K562 (cell line): ENCODE measurements around the gene MDH2. TPM values are rescaled to one million over a fixed set of nuclear protein-coding genes. Genes with fewer than 3 reads are reported as not detected.

ENCODE experiments used
- ASH1L ChIP-seq: fragments of 450-650 bp; IDR thresholded peaks from 2 replicates; pipeline ENCODE4 v1.6.1; 2018; ENCODE audit warnings: borderline replicate concordance, mild to moderate bottlenecking, low read depth; ENCODE audit not compliant: partially characterized antibody
- ATF1 ChIP-seq, 2 experiments: fragments of 450-650 bp in 1 of 2; IDR thresholded peaks; 2 replicates each; pipeline ENCODE4 v1.6.1; 2016; ENCODE audit warnings: missing compliant biosample characterization in 1 of 2, missing genetic modification characterization in 1 of 2
- EWSR1 ChIP-seq: fragments of 450-650 bp; IDR thresholded peaks from 2 replicates; pipeline ENCODE4 v1.6.1; 2018; ENCODE audit warnings: borderline replicate concordance, mild to moderate bottlenecking, low read depth, moderate library complexity; ENCODE audit not compliant: partially characterized antibody
- FOXA3 ChIP-seq, 2 experiments: fragments of 450-650 bp in 1 of 2; sonication (generic) in 1 of 2; formaldehyde crosslinking; IDR thresholded peaks in 1 of 2; conservative IDR thresholded peaks in 1 of 2; 2 replicates each; pipeline versions ENCODE4 v1.4.0 to v1.8.0; 2020 to 2022; ENCODE audit warnings: mild to moderate bottlenecking in 2 of 2, missing genetic modification reagents in 1 of 2
- HNRNPL ChIP-seq: fragments of 200-400 bp; formaldehyde crosslinking; IDR thresholded peaks from 2 replicates; pipeline ENCODE4 v1.6.1; 2017; ENCODE audit warnings: low read depth, mild to moderate bottlenecking, low read length
- L3MBTL2 ChIP-seq: fragments of 450-650 bp; IDR thresholded peaks from 2 replicates; pipeline ENCODE4 v1.6.1; 2016; ENCODE audit warnings: mild to moderate bottlenecking, moderate library complexity
- MTA3 ChIP-seq: fragments of 450-650 bp; formaldehyde crosslinking; IDR thresholded peaks from 2 replicates; pipeline ENCODE4 v1.6.1; 2017; ENCODE audit warnings: mild to moderate bottlenecking, borderline replicate concordance
- NBN ChIP-seq: fragments of 450-650 bp; IDR thresholded peaks from 2 replicates; pipeline ENCODE4 v1.6.1; 2016; ENCODE audit warnings: low read depth, mild to moderate bottlenecking
- NEUROD1 ChIP-seq: fragments of 150-350 bp; IDR thresholded peaks from 2 replicates; pipeline ENCODE4 v1.6.1; 2014; ENCODE audit warnings: borderline replicate concordance, low read length, low read depth; ENCODE audit not compliant: partially characterized antibody
- NRF1 ChIP-seq, 2 experiments: fragments of 450-650 bp; IDR thresholded peaks in 1 of 2; conservative IDR thresholded peaks in 1 of 2; 2 replicates each; pipeline ENCODE4 v1.6.1; 2014; ENCODE audit warnings: mild to moderate bottlenecking in 2 of 2
- NUFIP1 ChIP-seq: fragments of 450-650 bp; IDR thresholded peaks from 2 replicates; pipeline ENCODE4 v1.6.1; 2018; ENCODE audit not compliant: partially characterized antibody
- PHF20 ChIP-seq: fragments of 450-650 bp; IDR thresholded peaks from 2 replicates; pipeline ENCODE4 v1.6.1; 2018; ENCODE audit not compliant: partially characterized antibody
- PHTF2 ChIP-seq: fragments of 250-450 bp; sonication (Bioruptor Pico); IDR thresholded peaks from 2 replicates; pipeline ENCODE4 v1.5.0; 2021; ENCODE audit warnings: mild to moderate bottlenecking
- RFX5 ChIP-seq: IDR thresholded peaks from 2 replicates; pipeline ENCODE4 v1.6.1; 2011; ENCODE audit warnings: low read depth, mild to moderate bottlenecking, improper control_type of control experiment, low read length
- SIN3A ChIP-seq, 2 experiments: fragments of 150-350 bp in 1 of 2; IDR thresholded peaks; 2 replicates each; pipeline ENCODE4 v1.6.1; 2011 to 2016; ENCODE audit warnings: borderline replicate concordance in 2 of 2, low read depth in 2 of 2, low read length in 2 of 2, mild to moderate bottlenecking in 2 of 2, moderate library complexity in 2 of 2; ENCODE audit not compliant: control insufficient read depth in 1 of 2
- SMARCA4 ChIP-seq: fragments of 450-650 bp; IDR thresholded peaks from 2 replicates; pipeline ENCODE4 v1.6.1; 2016
- SRSF9 ChIP-seq: fragments of 200-400 bp; formaldehyde crosslinking; IDR thresholded peaks from 2 replicates; pipeline ENCODE4 v1.6.1; 2017; ENCODE audit warnings: low read depth, low read length, borderline replicate concordance
- TAF15 ChIP-seq: fragments of 200-400 bp; formaldehyde crosslinking; IDR thresholded peaks from 2 replicates; pipeline ENCODE4 v1.6.1; 2017; ENCODE audit warnings: mild to moderate bottlenecking, low read depth, low read length, moderate library complexity
- WHSC1 ChIP-seq: IDR thresholded peaks from one replicate; pipeline ENCODE4 v1.6.1; 2012; ENCODE audit warnings: low read length, control low read depth, inconsistent platforms
- YBX1 ChIP-seq: fragments of 450-650 bp; IDR thresholded peaks from 2 replicates; pipeline ENCODE4 v1.7.1; 2016; ENCODE audit warnings: mild to moderate bottlenecking
- ZNF24 ChIP-seq: fragments of 450-650 bp; IDR thresholded peaks from 2 replicates; pipeline ENCODE4 v1.6.1; 2016
- ZNF77 ChIP-seq: fragments of 250-450 bp; sonication (Bioruptor Pico); IDR thresholded peaks from 2 replicates; pipeline ENCODE4 v1.5.0; 2020
- polyA plus RNA-seq, 8 experiments: library from polyadenylated mRNA; depleted of rRNA in 4 of 8; stranded (reverse) in 5 of 8; unstranded in 3 of 8; fragments of >200 nt; fragmentation: Nextera tagmentation in 2 of 8; fragmentation: Illumina TruSeq in 1 of 8; extraction: Ambion mirVana in 2 of 8; extraction: Trizol in 1 of 8; gene quantifications; 2 replicates each; pipeline versions ENCODE4 v1.2.1 to v1.2.3, GENCODE V29; 2011 to 2014; ENCODE audit warnings: inconsistent platforms in 1 of 8, missing spikeins in 1 of 8
- total RNA-seq, 7 experiments: library from RNA; depleted of rRNA in 6 of 7; stranded (reverse); fragments of >200 nt in 6 of 7; fragmentation: Illumina TruSeq in 2 of 7; extraction: Trizol in 2 of 7; gene quantifications; 2 replicates each; pipeline versions ENCODE4 v1.2.1 to v1.2.3, GENCODE V29; 2011 to 2021; ENCODE audit warnings: low replicate concordance in 1 of 7
- TF ChIP-seq, protein P1 (sequence below): fragments of 250-450 bp; sonication (Bioruptor Pico); IDR thresholded peaks from 2 replicates; pipeline ENCODE4 v1.4.0; 2020; ENCODE audit warnings: mild to moderate bottlenecking, moderate library complexity
- TF ChIP-seq, protein P2 (sequence below): fragments of 250-450 bp; sonication (Bioruptor Pico); IDR thresholded peaks from 2 replicates; pipeline ENCODE4 v1.4.0; 2020; ENCODE audit warnings: mild to moderate bottlenecking, moderate library complexity
- TF ChIP-seq, protein P3 (sequence below): sonication (generic); formaldehyde crosslinking; IDR thresholded peaks from 2 replicates; pipeline ENCODE4 v1.9.0; 2022; ENCODE audit warnings: mild to moderate bottlenecking, missing genetic modification reagents

MDH2 gene
- total and polyA plus RNA-seq, 9 of the 15 experiments (the other 6 are each of a cell fraction or from before 2014, with no cell fraction given): 106 to 701 (median 242) TPM

DNA sequence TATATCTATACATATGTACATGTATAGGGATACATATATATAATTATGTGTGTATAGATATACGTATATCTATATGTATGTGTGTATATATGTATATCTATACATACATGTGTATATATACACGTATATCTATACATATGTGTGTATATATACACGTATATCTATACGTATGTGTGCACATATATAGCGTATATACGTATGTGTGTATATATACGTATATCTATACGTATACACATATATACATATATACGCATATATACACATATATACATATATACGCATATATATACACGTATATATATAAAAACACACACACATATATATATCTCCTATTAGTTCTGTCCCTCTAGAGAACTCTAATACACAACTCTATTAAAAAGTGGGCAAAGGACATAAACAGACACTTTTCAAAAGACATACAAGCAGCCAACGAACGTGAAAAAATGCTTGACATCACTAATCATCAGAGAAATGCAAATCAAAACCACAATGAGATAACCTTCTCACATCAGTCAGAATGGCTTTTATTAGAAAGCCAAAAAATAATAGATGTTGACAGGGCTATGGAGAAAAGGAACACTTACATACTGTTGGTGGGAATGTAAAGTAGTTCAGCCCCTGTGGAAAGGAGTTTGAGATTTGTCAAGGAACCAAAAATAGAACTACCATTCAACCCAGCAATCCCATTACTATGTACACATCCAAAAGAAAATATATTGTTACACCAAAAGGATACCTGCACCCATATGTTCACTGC is 31.5 kb upstream of the MDH2 start (continued):
- TF ChIP-seq, protein P1, sequence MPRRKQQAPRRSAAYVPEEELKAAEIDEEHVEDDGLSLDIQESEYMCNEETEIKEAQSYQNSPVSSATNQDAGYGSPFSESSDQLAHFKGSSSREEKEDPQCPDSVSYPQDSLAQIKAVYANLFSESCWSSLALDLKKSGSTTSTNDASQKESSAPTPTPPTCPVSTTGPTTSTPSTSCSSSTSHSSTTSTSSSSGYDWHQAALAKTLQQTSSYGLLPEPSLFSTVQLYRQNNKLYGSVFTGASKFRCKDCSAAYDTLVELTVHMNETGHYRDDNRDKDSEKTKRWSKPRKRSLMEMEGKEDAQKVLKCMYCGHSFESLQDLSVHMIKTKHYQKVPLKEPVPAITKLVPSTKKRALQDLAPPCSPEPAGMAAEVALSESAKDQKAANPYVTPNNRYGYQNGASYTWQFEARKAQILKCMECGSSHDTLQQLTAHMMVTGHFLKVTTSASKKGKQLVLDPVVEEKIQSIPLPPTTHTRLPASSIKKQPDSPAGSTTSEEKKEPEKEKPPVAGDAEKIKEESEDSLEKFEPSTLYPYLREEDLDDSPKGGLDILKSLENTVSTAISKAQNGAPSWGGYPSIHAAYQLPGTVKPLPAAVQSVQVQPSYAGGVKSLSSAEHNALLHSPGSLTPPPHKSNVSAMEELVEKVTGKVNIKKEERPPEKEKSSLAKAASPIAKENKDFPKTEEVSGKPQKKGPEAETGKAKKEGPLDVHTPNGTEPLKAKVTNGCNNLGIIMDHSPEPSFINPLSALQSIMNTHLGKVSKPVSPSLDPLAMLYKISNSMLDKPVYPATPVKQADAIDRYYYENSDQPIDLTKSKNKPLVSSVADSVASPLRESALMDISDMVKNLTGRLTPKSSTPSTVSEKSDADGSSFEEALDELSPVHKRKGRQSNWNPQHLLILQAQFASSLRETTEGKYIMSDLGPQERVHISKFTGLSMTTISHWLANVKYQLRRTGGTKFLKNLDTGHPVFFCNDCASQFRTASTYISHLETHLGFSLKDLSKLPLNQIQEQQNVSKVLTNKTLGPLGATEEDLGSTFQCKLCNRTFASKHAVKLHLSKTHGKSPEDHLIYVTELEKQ: peak; percentile 87
- TF ChIP-seq NRF1 (conservative IDR thresholded peaks at IDR 0.05 in 1 of 2, IDR thresholded peaks at IDR 0.05 in 1 of 2) (no peak), TAF15 (no peak), NBN (no peak), PHF20 (no peak), MTA3 (no peak), NUFIP1 (no peak), SMARCA4 (no peak), HNRNPL (no peak), L3MBTL2 (no peak), PHTF2 (CRISPR knock-in tag) (peak; percentile 96), NEUROD1 (no peak), FOXA3 (CRISPR knock-in tag; conservative IDR thresholded peaks at IDR 0.05 in 1 of 2, IDR thresholded peaks at IDR 0.05 in 1 of 2) (no peak), WHSC1 (no peak), SRSF9 (no peak), SIN3A (IDR thresholded peaks at IDR 0.05; ENCODE audit: borderline replicate concordance in 2 of 2, control insufficient read depth in 1 of 2, low read depth in 2 of 2, low read length in 2 of 2) (no peak), ATF1 (CRISPR knock-in tag; IDR thresholded peaks at IDR 0.05) (no peak), ATF1 (tag; IDR thresholded peaks at IDR 0.05) (no peak), YBX1 (no peak), ZNF24 (no peak), EWSR1 (no peak), ZNF77 (0 out of 2 replicates have a peak, but pooled peaks have one; percentile 78), RFX5 (no peak), ASH1L (no peak)
- TF ChIP-seq, protein P2, sequence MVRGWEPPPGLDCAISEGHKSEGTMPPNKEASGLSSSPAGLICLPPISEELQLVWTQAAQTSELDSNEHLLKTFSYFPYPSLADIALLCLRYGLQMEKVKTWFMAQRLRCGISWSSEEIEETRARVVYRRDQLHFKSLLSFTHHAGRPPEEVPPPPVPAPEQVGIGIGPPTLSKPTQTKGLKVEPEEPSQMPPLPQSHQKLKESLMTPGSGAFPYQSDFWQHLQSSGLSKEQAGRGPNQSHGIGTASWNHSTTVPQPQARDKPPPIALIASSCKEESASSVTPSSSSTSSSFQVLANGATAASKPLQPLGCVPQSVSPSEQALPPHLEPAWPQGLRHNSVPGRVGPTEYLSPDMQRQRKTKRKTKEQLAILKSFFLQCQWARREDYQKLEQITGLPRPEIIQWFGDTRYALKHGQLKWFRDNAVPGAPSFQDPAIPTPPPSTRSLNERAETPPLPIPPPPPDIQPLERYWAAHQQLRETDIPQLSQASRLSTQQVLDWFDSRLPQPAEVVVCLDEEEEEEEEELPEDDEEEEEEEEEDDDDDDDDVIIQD: peak; percentile 97
- TF ChIP-seq, protein P3, sequence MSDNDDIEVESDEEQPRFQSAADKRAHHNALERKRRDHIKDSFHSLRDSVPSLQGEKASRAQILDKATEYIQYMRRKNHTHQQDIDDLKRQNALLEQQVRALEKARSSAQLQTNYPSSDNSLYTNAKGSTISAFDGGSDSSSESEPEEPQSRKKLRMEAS (CRISPR knock-in tag): no peak
